Cardiac fibroblast (primary cell): ENCODE data around the gene DPH6.

Experiments used
- DNase-seq, 2 donors: peaks; one replicate each; pipeline versions ENCODE4 v3.0.0 to v3.0.0-alpha.2; 2010; ENCODE audit warnings: low read depth in 2 of 2
- H3K4me3 ChIP-seq, 2 donors: replicated peaks in 1 of 2; 1 replicate in 1 of 2; 2 replicates in 1 of 2; pipeline ENCODE4 v1.5.1; 2011; ENCODE audit warnings: low read depth in 2 of 2, low read length in 2 of 2, mild to moderate bottlenecking in 2 of 2, moderate library complexity in 1 of 2
- CTCF ChIP-seq: IDR thresholded peaks from one replicate; pipeline ENCODE4 v1.5.1; 2011; ENCODE audit warnings: low read depth, mild to moderate bottlenecking, low read length, inconsistent platforms

The DPH6 gene

GRCh38 chr15:35557012-35557411, 11.0 kb upstream of the DPH6 start:
- no peak for TF ChIP-seq CTCF
- no peak overlapping the region for H3K4me3 ChIP-seq
- DNase-seq = no peak

DNA sequence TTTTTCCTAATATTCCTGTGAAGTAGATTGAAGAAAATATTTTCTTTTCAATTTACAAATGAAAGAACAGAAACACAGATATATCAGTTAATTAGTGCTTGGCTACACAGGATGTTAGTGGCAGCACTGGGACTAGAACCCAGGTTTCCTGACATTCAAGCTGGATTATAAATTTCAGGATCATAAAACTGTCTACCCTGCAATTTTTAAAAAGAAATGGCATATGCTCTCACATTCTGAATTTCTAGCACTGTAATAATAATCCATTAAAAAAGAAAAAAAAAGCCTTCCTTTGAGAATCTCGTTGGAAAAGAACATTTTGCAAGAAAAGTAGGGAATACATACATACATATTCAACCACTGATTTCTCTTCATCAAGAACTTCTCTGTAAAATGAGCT, 9.3 kb upstream of the DPH6 start:
- no peak overlapping the region for H3K4me3 ChIP-seq
- DNase-seq = no peak
- TF ChIP-seq CTCF = no peak

- no peak overlapping the region for H3K4me3 ChIP-seq
- no peak for DNase-seq
- TF ChIP-seq CTCF = no peak
Measured at GRCh38 chr15:35550957-35551356, 5.0 kb upstream of the DPH6 start.

- H3K4me3 ChIP-seq = no peak overlapping the region
- no peak for DNase-seq
- no peak for TF ChIP-seq CTCF
Measured at GRCh38 chr15:35549567-35549966, 3.6 kb upstream of the DPH6 start.

GRCh38 chr15:35548435-35548834, 2.5 kb upstream of the DPH6 start:
- H3K4me3 ChIP-seq = no peak overlapping the region
- TF ChIP-seq CTCF = no peak
- DNase-seq = peak in 1 of 2 donors; percentile 4

- TF ChIP-seq CTCF = no peak
- DNase-seq = no peak
- no peak overlapping the region for H3K4me3 ChIP-seq
Measured at GRCh38 chr15:35547775-35548364, 1.9 kb upstream of the DPH6 start.
